ENCODE results near the gene SLC49A4. TPM values are rescaled to one million over a fixed set of nuclear protein-coding genes. Genes with fewer than 3 reads are reported as not detected.

SLC49A4 gene
- total RNA-seq, 4 donors from 2014 or later: 28.0 to 41.8 (median 37.9) TPM

GRCh38 chr3:122892118-122892960 lies 97.5 kb downstream of the SLC49A4 start:
- intact Hi-C loops (cut with DNase I; ENCODE audit: low total_unique reads): no loop called here
- WGBS, 2 donors: 65 to 67% methylated on average over 21 of the region's 21 CpGs
- no peak overlapping the region for H3K4me3 ChIP-seq (ENCODE audit: low read depth, poor library complexity, severe bottlenecking)
- no peak for DNase-seq (ENCODE audit: low spot score in 2 of 2)
- TF ChIP-seq POLR2A (IDR thresholded peaks at IDR 0.05) (no peak), CTCF (IDR thresholded peaks at IDR 0.05) (no peak)

GRCh38 chr3:122893282-122893681 lies 98.4 kb downstream of the SLC49A4 start:
- intact Hi-C loops (cut with DNase I; ENCODE audit: low total_unique reads): no loop called here
- TF ChIP-seq POLR2A (IDR thresholded peaks at IDR 0.05): no peak
- no peak for TF ChIP-seq CTCF (IDR thresholded peaks at IDR 0.05)
- DNase-seq (ENCODE audit: low spot score in 2 of 2): no peak
- 86 to 90% methylated on average over 8 of the region's 8 CpGs for WGBS, 2 donors
- no peak overlapping the region for H3K4me3 ChIP-seq (ENCODE audit: low read depth, poor library complexity, severe bottlenecking)

GRCh38 chr3:122893754-122894668 lies 99.1 kb downstream of the SLC49A4 start:
- DNase-seq (ENCODE audit: low spot score in 2 of 2): no peak
- WGBS, 2 donors: 62% methylated on average over 17 of the region's 17 CpGs
- H3K4me3 ChIP-seq (ENCODE audit: low read depth, poor library complexity, severe bottlenecking): no peak overlapping the region
- TF ChIP-seq POLR2A (IDR thresholded peaks at IDR 0.05) (no peak), CTCF (IDR thresholded peaks at IDR 0.05) (no peak)
- intact Hi-C loops (cut with DNase I; ENCODE audit: low total_unique reads): no loop called here

GRCh38 chr3:122898298-122898697 lies 103.4 kb downstream of the SLC49A4 start:
- H3K4me3 ChIP-seq (ENCODE audit: low read depth, poor library complexity, severe bottlenecking): no peak overlapping the region
- no peak for TF ChIP-seq POLR2A (IDR thresholded peaks at IDR 0.05)
- no peak for TF ChIP-seq CTCF (IDR thresholded peaks at IDR 0.05)
- intact Hi-C loops (cut with DNase I; ENCODE audit: low total_unique reads): no loop called here
- DNase-seq (ENCODE audit: low spot score in 2 of 2): no peak
- 41 to 50% methylated on average over 4 of the region's 4 CpGs for WGBS, 2 donors

- WGBS, 2 donors: 69% methylated on average over 2 of the region's 2 CpGs
- DNase-seq (ENCODE audit: low spot score in 2 of 2): no peak
- H3K4me3 ChIP-seq (ENCODE audit: low read depth, poor library complexity, severe bottlenecking): no peak overlapping the region
- TF ChIP-seq CTCF (IDR thresholded peaks at IDR 0.05) (no peak), POLR2A (IDR thresholded peaks at IDR 0.05) (no peak)
- intact Hi-C loops (cut with DNase I; ENCODE audit: low total_unique reads): no loop called here
Measured at GRCh38 chr3:122902326-122902725, 107.5 kb downstream of the SLC49A4 start.

Measured in lower leg skin (tissue), 4 donors.